ENCODE measurements around the gene PIGO.

Gene PIGO

GRCh38 chr9:35070823-35071813 lies 25.3 kb downstream of the PIGO start:
- peak; percentile 20 for DNase-seq

- no peak for DNase-seq
Observed at GRCh38 chr9:35069020-35069419, 27.4 kb downstream of the PIGO start.

DNA sequence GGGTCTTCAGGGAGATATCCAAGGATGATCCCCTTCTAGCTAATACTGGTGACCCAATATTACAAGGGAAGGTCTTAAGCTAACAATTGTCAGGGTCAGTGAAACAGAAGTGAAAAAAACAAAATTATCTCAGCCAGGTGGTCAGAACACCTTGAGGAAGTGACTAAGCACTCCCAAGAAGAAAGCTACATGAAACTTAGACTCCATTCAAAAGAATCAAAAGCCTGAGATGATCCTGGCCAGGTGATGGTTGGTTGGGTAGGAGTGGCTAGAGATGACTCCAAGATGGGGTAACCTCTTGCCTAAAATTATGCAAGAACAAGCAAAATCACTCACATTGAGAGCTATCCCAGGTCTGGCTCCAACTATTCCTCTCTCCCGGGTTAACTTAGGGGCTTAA lies 29.3 kb downstream of the PIGO start:
- no peak for DNase-seq

- DNase-seq, result no peak
Observed at GRCh38 chr9:35060548-35061207, 35.7 kb downstream of the PIGO start.

GRCh38 chr9:35059438-35059837 lies 37.0 kb downstream of the PIGO start:
- DNase-seq, result no peak

DNA sequence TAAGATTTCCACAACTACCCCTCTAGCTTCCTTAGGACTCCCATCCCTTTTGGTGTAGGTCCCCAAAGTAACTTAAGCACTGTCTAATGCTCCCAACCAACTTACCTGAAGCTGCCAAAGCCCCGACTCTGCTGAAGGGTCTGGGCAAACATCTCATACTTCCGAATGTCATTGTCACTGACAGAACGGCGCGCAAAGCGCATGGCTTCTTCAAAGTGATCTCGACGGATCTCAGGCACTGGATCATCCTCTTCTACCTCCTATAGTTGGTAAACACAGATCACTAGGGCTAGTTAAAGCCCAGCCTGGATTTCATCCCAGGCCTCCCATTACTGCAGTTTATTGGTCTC lies 39.1 kb downstream of the PIGO start:
- DNase-seq, result no peak

DNA sequence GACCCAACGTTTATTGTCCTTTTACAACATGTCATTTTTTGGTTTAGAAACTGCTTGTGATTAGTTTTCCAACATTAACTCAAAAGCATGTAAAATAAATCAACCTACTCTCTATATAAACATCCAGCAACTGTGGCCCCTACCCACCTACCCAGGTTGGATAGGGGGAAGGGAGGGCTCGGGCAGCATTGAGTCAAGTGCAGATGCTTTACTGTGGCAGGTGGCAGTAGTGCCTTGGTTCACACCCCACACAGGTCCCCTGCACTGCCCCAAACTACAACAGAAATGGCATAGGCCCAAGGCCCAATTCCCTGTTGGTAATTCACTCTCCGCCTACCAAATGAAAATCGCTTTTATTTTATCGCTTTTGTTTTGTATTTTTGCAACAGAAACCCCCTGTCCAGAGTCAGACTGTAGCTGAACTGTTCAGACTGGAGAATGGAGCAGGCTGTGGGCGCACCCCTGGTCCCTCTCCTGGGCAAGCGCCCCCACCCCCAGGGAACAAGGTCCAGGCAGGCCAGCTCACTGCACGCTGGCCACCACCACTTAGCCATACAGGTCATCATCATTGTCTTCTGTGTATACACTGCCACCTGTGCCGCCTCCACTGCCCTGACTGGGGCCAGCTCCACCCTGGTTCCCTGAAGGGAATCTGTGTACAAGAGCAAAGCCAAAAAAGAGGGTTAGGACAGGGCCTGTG lies 39.7 kb downstream of the PIGO start:
- no peak for DNase-seq

DNA sequence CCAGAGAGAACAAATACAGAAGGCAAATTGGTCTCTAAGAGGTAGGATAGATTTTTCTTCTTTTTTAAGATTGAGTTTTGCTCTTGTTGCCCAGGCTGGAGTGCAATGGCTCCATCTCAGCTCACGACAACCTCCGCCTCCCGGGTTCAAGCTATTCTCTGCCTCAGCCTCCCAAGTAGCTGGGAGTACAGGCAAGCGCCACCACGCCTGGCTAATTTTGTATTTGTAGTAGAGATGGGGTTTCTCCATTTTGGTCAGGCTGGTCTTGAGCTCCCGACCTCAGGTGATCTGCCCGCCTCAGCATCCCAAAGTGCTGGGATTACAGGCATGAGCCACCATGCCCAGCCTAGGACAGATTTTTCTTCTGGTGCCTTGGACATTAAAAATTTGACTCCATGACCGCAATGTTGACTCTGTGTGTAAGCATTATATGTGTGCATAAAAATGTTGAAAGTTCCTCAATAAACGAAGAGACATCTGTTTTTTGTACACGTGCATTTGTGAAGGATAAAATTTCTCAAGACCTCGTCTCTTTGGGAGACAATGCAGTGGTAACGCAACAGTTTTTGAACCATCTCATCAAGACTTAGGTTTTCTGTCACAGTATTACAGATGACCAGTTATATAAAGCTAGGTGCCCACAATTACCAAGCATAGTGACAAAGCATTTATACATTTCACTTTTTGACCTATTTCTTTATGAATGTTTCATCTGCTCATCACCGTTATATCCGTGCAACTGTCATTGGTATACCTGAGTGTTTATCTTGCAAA lies 41.3 kb downstream of the PIGO start:
- no peak for DNase-seq

DNA sequence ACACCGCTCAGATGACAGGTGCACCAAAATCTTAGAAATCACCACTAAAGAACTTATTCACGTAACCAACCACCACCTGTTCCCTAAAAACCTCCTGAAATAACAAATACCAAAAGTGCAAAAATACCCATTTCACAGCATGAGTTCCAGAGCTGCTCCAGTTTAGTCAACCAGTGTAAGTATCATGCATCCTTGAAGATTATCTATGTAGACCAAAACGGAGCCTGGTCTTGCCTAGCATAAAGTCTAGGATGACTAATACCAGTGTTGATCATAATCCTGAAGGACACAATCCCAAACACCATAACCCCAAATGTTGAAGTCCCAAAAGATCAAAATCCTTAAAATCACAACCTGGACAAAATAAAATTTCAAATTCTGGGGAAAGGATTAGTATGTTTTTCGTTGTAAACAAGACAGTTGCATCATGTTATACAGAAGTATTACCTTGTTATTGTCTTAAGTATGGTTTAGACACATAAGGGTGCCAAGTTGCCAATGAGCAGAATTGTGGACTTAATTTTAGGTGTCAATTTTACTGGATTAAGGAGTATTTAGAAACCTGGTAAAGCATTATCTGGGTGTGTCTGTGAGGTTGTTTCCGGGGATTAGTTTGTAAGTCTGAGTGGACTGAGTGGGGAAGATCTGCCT lies 42.1 kb downstream of the PIGO start:
- no peak for DNase-seq

- peak; percentile 58 for DNase-seq
Observed at GRCh38 chr9:35051069-35051967, 45.1 kb downstream of the PIGO start.

DNA sequence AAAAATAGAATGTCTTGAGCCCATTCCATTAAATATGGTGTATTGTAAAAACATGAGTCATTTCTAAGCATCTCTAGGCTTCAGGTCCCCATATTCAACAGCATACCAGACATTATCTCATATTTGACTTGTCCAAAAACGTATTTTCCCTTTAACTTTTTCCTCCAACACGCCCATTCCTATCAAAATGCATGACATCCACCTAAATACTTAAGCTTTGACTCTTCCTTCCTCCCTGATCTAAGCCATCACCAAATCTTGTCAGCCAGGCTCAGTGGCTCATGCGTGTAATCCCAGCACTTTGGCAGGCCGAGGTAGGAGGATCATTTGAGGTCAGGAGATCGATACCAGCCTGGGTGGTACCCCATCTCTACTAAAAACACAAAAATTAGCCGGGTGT lies 47.9 kb downstream of the PIGO start:
- DNase-seq, result no peak

GRCh38 chr9:35044071-35044470 lies 52.3 kb downstream of the PIGO start:
- no peak for DNase-seq

DNA sequence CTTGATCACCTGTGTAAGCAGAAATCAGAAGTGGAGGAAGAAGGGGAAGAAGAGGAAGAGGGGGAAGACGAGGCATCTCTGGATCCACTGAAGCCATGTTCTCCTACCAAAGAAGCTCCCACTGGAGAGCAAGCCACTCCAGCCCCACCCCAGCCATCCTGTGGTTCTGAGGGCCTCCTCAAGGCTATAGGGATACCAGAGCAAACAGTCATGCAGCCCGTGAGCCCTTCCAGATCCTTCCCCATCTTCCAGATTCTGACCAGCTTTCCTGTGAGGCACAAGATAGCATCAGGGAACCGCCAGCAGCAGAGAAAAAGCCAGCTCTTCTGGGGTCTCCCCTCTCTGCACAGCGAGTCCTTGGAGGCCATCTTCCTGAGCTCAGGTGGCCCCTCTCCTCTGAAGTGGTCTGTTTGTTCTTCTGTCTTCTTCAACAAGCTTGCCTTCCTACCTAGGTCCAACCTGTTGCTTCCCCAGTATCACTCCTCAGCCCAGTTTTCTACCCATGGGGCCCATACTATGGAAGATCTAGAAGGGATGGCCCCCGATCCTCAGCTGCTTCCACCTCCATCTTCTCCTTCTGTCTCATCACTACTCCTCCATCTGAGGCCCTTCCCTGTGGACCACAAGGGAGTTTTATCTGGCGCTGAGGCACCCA lies 53.4 kb downstream of the PIGO start:
- DNase-seq, result no peak

DNA sequence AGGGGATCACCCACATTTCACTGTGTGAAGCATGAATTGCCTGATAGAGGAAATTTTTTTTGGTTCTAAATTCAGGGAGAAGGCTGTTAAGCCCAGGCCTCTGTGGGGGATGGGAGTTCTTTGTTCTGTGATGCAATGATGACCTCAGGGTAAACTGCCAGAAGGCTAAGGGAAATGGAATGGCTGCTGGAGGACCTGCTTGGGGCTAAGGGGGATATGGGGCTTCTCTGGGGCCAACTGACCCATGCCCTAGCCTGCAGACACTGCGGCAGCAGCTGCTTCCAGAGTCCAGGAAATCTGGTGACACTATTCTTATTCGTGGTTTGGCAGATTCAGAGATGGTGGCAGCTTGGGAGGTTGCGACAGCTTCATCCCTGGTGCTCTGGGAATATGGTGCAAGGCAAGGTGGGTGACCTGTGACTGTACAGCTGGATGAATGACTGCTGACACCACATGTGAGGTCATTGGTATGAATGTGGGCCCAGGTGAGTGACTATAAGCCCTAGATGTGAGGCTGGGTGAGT lies 54.2 kb downstream of the PIGO start:
- no peak for DNase-seq
